Sigmoid colon (tissue), 4 donors: ENCODE results near the gene NR4A3.

ENCODE experiments used
- EP300 ChIP-seq, 4 donors: sonication (generic); formaldehyde crosslinking; IDR thresholded peaks; one replicate each; pipeline ENCODE4 v1.6.1; 2017; ENCODE audit warnings: antibody characterized with exemption in 4 of 4
- POLR2A ChIP-seq, 2 donors: fragments of 450-650 bp; IDR thresholded peaks; one replicate each; pipeline ENCODE4 v1.6.1; 2016; ENCODE audit warnings: antibody characterized with exemption in 2 of 2, mild to moderate bottlenecking in 2 of 2, moderate library complexity in 2 of 2
- TF ChIP-seq, protein P1 (sequence below), 4 experiments: fragments of 450-650 bp in 3 of 4; fragments of 200-600 bp in 1 of 4; IDR thresholded peaks; one replicate each; pipeline ENCODE4 v1.5.1; 2016 to 2019; ENCODE audit warnings: antibody characterized with exemption in 4 of 4, mild to moderate bottlenecking in 3 of 4, moderate library complexity in 2 of 4

DNA sequence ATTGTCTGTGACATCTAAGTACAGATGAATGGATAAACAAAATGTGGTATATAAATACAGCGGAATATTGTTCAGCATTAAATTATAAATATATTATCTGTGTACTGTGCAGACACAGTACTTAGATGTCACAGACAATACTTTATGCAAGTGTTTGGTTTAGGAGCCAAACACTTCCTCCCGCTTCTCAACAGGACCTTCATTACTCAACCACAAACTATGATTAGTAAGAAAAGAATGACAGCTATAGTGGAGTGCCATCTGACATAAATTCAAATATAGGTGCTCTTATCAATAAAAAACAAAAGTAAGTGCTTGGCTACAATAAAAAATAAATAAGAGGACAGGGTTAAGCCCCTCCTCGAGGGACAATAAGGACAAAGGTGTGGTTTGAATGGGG, 45.9 kb downstream of the NR4A3 start:
- TF ChIP-seq, protein P1, sequence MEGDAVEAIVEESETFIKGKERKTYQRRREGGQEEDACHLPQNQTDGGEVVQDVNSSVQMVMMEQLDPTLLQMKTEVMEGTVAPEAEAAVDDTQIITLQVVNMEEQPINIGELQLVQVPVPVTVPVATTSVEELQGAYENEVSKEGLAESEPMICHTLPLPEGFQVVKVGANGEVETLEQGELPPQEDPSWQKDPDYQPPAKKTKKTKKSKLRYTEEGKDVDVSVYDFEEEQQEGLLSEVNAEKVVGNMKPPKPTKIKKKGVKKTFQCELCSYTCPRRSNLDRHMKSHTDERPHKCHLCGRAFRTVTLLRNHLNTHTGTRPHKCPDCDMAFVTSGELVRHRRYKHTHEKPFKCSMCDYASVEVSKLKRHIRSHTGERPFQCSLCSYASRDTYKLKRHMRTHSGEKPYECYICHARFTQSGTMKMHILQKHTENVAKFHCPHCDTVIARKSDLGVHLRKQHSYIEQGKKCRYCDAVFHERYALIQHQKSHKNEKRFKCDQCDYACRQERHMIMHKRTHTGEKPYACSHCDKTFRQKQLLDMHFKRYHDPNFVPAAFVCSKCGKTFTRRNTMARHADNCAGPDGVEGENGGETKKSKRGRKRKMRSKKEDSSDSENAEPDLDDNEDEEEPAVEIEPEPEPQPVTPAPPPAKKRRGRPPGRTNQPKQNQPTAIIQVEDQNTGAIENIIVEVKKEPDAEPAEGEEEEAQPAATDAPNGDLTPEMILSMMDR (IDR thresholded peaks at IDR 0.05), result no peak
- TF ChIP-seq POLR2A (IDR thresholded peaks at IDR 0.05) (no peak), EP300 (IDR thresholded peaks at IDR 0.05) (no peak)
